ENCODE data around the gene WDR37. TPM values are rescaled to one million over a fixed set of nuclear protein-coding genes. Genes with fewer than 3 reads are reported as not detected.

The WDR37 gene
- total RNA-seq, 4 donors from 2014 or later: 16.8 to 28.8 (median 22.3) TPM

GRCh38 chr10:1147810-1148209 is 91.6 kb downstream of the WDR37 start:
- TF ChIP-seq CTCF (IDR thresholded peaks at IDR 0.05) (no peak), POLR2A (IDR thresholded peaks at IDR 0.05) (no peak)
- H3K27me3 ChIP-seq: no peaks in the 10 kb centered on the region
- no peaks in the 10 kb centered on the region for H3K36me3 ChIP-seq
- no peak overlapping the region for H3K27ac ChIP-seq
- H3K4me3 ChIP-seq: no peak overlapping the region
- peaks cover 0 to 10% (median 3%) of the 10 kb centered on the region in 4 donors for H3K9me3 ChIP-seq
- H3K4me1 ChIP-seq: no peaks in the 10 kb centered on the region
- no peak for DNase-seq

GRCh38 chr10:1148855-1149605 is 92.8 kb downstream of the WDR37 start:
- no peak for DNase-seq
- H3K27me3 ChIP-seq: no peaks in the 10 kb centered on the region
- no peak for TF ChIP-seq POLR2A (IDR thresholded peaks at IDR 0.05)
- H3K4me1 ChIP-seq: no peaks in the 10 kb centered on the region
- no peaks in the 10 kb centered on the region for H3K36me3 ChIP-seq
- H3K27ac ChIP-seq: no peak overlapping the region
- peaks cover 0 to 10% (median 3%) of the 10 kb centered on the region in 4 donors for H3K9me3 ChIP-seq
- no peak overlapping the region for H3K4me3 ChIP-seq

- peaks cover 0 to 10% (median 3%) of the 10 kb centered on the region in 4 donors for H3K9me3 ChIP-seq
- H3K4me1 ChIP-seq: no peaks in the 10 kb centered on the region
- no peaks in the 10 kb centered on the region for H3K27me3 ChIP-seq
- DNase-seq: peak in 1 of 3 donors; percentile 49
- H3K36me3 ChIP-seq: no peaks in the 10 kb centered on the region
- H3K27ac ChIP-seq: no peak overlapping the region
- TF ChIP-seq CTCF (IDR thresholded peaks at IDR 0.05): no peak
- no peak overlapping the region for H3K4me3 ChIP-seq
These were observed 93.8 kb downstream of the WDR37 start for GRCh38 chr10:1149793-1150637.

- Histone ChIP-seq H3K27ac (no peak overlapping the region), H3K4me1 (no peaks in the 10 kb centered on the region), H3K9me3 (peaks cover 0 to 10% (median 3%) of the 10 kb centered on the region in 4 donors), H3K36me3 (no peaks in the 10 kb centered on the region), H3K4me3 (no peak overlapping the region), H3K27me3 (no peaks in the 10 kb centered on the region)
- DNase-seq: no peak
- TF ChIP-seq POLR2A (IDR thresholded peaks at IDR 0.05) (no peak), CTCF (IDR thresholded peaks at IDR 0.05) (no peak)
These were observed 94.4 kb downstream of the WDR37 start for GRCh38 chr10:1150638-1150955.

- no peaks in the 10 kb centered on the region for H3K4me1 ChIP-seq
- no peak for DNase-seq
- H3K27me3 ChIP-seq: no peaks in the 10 kb centered on the region
- H3K27ac ChIP-seq: no peak overlapping the region
- H3K36me3 ChIP-seq: no peaks in the 10 kb centered on the region
- no peak for TF ChIP-seq POLR2A (IDR thresholded peaks at IDR 0.05)
- TF ChIP-seq CTCF (IDR thresholded peaks at IDR 0.05): no peak
- no peak overlapping the region for H3K4me3 ChIP-seq
- peaks cover 0 to 5% (median 1%) of the 10 kb centered on the region in 4 donors for H3K9me3 ChIP-seq
These were observed 95.2 kb downstream of the WDR37 start for GRCh38 chr10:1151076-1152033.
